Fibroblast of pulmonary artery (primary cell): ENCODE data around the gene STN1.

Experiments
- DNase-seq: peaks from one replicate; pipeline ENCODE4 v3.0.0-alpha.2; 2010; ENCODE audit warnings: low read depth
- H3K4me3 ChIP-seq: replicated peaks from 2 replicates; pipeline ENCODE4 v1.5.1; 2011; ENCODE audit warnings: low read depth, mild to moderate bottlenecking, control low read depth, low read length, moderate library complexity
- CTCF ChIP-seq: IDR thresholded peaks from 2 replicates; pipeline ENCODE4 v1.5.1; 2011; ENCODE audit warnings: mild to moderate bottlenecking, control low read depth, low read length, inconsistent platforms; ENCODE audit errors: missing control alignments

The STN1 gene

DNA sequence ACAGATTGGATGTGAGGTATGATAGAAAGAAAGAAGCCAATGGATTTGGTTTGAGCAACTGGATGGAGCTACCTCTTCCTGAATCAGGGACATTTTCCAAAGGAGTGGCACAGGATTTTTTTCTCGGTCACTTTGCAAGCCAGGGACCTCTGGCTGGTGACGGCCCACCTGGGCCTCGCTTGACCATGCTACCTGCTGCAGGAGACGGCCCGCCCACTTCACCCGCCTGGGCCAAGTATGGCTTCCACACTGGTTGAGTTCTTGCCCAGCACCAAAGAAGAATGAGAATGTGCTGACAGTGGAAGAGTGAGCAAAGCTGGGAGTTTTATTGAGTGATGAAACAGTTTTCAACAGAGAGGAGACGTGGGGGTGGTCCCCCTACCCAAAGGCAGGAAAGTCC is 38.2 kb downstream of the STN1 start:
- TF ChIP-seq CTCF, result no peak
- H3K4me3 ChIP-seq, result no peak overlapping the region
- no peak for DNase-seq

DNA sequence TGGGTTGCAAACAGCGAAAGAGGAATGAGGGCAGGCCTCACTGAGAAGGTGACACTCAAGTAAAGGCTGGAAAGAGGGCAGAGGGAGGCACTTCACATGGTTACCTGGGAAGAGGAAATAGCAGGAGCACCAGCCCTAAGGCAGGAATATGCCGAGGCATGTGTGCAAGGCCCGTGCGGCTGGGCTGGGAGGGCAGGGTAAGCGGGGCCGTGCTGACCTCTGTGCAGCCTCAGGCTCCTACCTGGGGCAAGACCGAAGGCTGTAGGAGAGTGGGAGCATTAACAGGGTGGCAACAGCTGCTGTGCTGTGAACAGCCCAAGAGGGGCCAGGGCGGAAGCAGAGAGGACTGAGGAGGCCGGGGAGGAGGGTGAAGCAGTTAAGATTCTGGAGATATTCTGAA is 38.6 kb downstream of the STN1 start:
- no peak overlapping the region for H3K4me3 ChIP-seq
- no peak for TF ChIP-seq CTCF
- no peak for DNase-seq

- no peak overlapping the region for H3K4me3 ChIP-seq
- TF ChIP-seq CTCF, result no peak
These were observed 40.1 kb downstream of the STN1 start for GRCh38 chr10:103877861-103878260.

DNA sequence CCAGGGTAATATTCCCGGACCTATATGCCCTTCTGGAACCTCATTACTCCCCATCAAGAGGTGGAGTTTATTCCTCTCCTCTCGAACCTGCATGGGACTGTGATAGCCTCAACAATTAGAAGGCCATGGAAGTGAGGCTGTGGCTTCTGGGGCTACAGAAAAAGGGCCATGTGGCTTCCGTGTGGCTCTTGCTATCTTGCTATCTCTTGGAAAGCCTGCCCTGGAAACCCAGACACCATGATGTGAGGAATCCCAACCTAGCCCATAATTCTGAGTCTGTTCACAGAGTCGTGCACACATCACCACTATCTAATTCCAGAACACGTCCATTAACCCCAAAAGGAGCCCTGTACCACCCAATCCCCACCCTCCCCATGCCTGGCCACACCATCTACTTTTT is 41.8 kb downstream of the STN1 start:
- no peak overlapping the region for H3K4me3 ChIP-seq
- DNase-seq, result no peak
- no peak for TF ChIP-seq CTCF

More at GRCh38 chr10:103877861-103878260, 40.1 kb downstream of the STN1 start:
- no peak for DNase-seq

DNA sequence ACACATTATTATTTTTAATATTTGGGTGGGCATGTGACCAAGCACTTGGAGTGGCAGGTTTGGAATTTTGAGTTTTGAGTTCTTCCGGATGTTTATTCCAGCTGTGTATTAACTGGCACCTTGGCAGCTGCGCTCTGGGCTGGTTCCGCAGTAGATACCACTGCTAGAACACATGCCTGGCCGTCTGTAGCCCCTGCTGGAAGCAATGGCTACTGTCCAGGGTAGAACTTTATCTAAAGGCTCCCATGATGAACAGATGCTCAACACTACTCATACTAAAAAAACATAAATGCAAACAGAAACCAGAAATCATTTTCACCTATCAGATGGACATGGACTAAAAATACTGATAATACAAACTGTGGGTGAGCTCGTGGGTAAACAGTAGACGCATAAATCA is 43.3 kb downstream of the STN1 start:
- no peak for TF ChIP-seq CTCF
- no peak for DNase-seq
- H3K4me3 ChIP-seq, result no peak overlapping the region

- H3K4me3 ChIP-seq, result no peak overlapping the region
- no peak for DNase-seq
- TF ChIP-seq CTCF, result no peak
These were observed 45.6 kb downstream of the STN1 start for GRCh38 chr10:103872137-103872931.

- no peak for DNase-seq
- no peak overlapping the region for H3K4me3 ChIP-seq
- TF ChIP-seq CTCF, result no peak
These were observed 47.0 kb downstream of the STN1 start for GRCh38 chr10:103871006-103871405.
